Right lobe of liver (tissue), 6 donors: Measurements from ENCODE around the gene TRAPPC3L. TPM values are rescaled to one million over a fixed set of nuclear protein-coding genes. Genes with fewer than 3 reads are reported as not detected.

ENCODE experiments used
- ATAC-seq, 4 donors: fragments of 200-7000 bp; cut with Tn5 transposase; one replicate each; pipeline ENCODE4 v1.9.1; 2020; ENCODE audit warnings: mild to moderate bottlenecking in 4 of 4, moderate library complexity in 4 of 4
- DNase-seq, 3 donors: peaks; one replicate each; pipeline ENCODE4 v3.0.0-alpha.2; 2020
- H3K27ac ChIP-seq, 3 donors: fragments of 200-600 bp; one replicate each; pipeline ENCODE4 v1.8.0; 2022
- H3K27me3 ChIP-seq, 2 donors: fragments of 200-600 bp; one replicate each; pipeline ENCODE4 v1.8.0; 2022
- H3K36me3 ChIP-seq, 4 donors: fragments of 200-600 bp; sonication (generic) in 1 of 4; one replicate each; pipeline versions ENCODE4 v1.5.1 to v1.8.0; 2017 to 2022; ENCODE audit warnings: control low read depth in 1 of 4
- H3K4me1 ChIP-seq, 4 donors: fragments of 200-600 bp; sonication (generic) in 1 of 4; one replicate each; pipeline versions ENCODE4 v1.5.1 to v1.8.0; 2017 to 2022; ENCODE audit warnings: control low read depth in 1 of 4
- H3K4me3 ChIP-seq, 3 donors: fragments of 200-600 bp; one replicate each; pipeline ENCODE4 v1.8.0; 2022
- H3K9me3 ChIP-seq, 4 donors: fragments of 200-600 bp; sonication (generic) in 1 of 4; one replicate each; pipeline versions ENCODE4 v1.5.1 to v1.8.0; 2017 to 2022; ENCODE audit warnings: control low read depth in 1 of 4
- POLR2A ChIP-seq: fragments of 450-650 bp; IDR thresholded peaks from one replicate; pipeline ENCODE4 v1.6.1; 2017; ENCODE audit warnings: antibody characterized with exemption, mild to moderate bottlenecking
- WGBS: methylation state at CpG from one replicate; pipeline ENCODE4 v1.1.6; 2018; ENCODE audit warnings: low coverage, low lambda C conversion rate; ENCODE audit not compliant: insufficient coverage; ENCODE audit errors: missing lambda C conversion rate; 5-methylcytosine and 5-hydroxymethylcytosine counted together
- intact Hi-C, 2 donors: fragments of 100-400 bp; cut with DNase I; formaldehyde crosslinking; loops; one replicate each; pipeline versions ENCODE4 v1.11.2 to v1.14.1; 2022
- total RNA-seq, 6 experiments: library from RNA; depleted of rRNA in 2 of 6; stranded (reverse); fragments of >200 nt in 2 of 6; fragmentation: NEBNext Ultra II Directional in 3 of 6; extraction: Animal tissue kit (Norgen Biotek cat#: 25700) in 3 of 6; gene quantifications; one replicate each; pipeline versions ENCODE4 v1.1.0 to v1.2.4, GENCODE V29; 2016 to 2023
- TF ChIP-seq, protein P1 (sequence below), 4 donors: fragments of 200-600 bp in 3 of 4; fragments of 450-650 bp in 1 of 4; IDR thresholded peaks; one replicate each; pipeline versions ENCODE4 v1.5.1 to v1.8.0; 2016 to 2022; ENCODE audit warnings: antibody characterized with exemption in 4 of 4, mild to moderate bottlenecking in 2 of 4
- donor health status: DM: no; HTN: yes; CAD: no.
- donor health status: DM: no; HTN: no; CAD: no.
- donor health status: DM: no; HTN: no; CAD: no.
- donor health status: DM: no; HTN: yes; CAD: no.
- donor health status: DM: no; HTN: yes; CAD: no.

Gene TRAPPC3L
- total RNA-seq, 6 experiments from 2014 or later, result 0.12 to 0.17 TPM; not detected in 4

DNA sequence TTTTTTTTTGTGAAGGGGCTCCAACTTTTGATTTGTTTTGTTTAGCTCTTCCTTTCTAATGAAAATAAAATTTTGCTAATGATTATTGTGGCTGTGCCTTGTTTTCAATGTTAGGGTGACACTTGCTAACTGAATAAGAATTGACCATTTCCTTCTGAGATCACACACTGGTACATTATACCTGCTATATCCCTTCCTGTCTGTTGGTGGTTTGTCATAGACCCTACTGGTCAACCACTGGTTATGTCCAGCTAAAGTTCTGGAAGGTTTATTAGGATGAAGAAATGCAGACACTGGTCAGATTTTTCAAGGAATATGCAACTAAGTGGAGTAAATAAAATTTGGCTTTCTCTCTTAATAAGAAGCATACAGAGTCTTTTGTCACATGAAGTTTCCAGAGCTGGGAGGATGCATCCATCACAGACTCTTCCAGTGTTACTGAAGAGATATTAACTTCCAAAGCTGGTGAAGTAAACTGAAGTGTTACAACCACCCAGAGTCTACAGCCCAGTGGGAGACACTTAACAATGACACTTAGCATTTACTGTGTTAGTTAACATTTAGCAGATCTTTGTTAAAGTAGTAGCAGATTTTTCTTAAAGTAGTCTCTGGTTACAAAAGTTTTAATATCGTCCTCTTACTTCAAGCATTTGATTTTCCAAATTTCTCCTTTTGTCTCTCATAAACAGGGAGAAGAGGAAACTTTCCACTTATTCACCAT is 53.7 kb downstream of the TRAPPC3L start:
- H3K9me3 ChIP-seq, result no peaks in the 10 kb centered on the region
- TF ChIP-seq POLR2A, result no peak
- TF ChIP-seq, protein P1, sequence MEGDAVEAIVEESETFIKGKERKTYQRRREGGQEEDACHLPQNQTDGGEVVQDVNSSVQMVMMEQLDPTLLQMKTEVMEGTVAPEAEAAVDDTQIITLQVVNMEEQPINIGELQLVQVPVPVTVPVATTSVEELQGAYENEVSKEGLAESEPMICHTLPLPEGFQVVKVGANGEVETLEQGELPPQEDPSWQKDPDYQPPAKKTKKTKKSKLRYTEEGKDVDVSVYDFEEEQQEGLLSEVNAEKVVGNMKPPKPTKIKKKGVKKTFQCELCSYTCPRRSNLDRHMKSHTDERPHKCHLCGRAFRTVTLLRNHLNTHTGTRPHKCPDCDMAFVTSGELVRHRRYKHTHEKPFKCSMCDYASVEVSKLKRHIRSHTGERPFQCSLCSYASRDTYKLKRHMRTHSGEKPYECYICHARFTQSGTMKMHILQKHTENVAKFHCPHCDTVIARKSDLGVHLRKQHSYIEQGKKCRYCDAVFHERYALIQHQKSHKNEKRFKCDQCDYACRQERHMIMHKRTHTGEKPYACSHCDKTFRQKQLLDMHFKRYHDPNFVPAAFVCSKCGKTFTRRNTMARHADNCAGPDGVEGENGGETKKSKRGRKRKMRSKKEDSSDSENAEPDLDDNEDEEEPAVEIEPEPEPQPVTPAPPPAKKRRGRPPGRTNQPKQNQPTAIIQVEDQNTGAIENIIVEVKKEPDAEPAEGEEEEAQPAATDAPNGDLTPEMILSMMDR (IDR thresholded peaks at IDR 0.05), result no peak
- no peak overlapping the region for H3K27ac ChIP-seq
- no peak overlapping the region for H3K4me3 ChIP-seq
- no peaks in the 10 kb centered on the region for H3K36me3 ChIP-seq
- H3K27me3 ChIP-seq, result no peaks in the 10 kb centered on the region
- no peak for ATAC-seq
- intact Hi-C loops, result no loop called here
- no peaks in the 10 kb centered on the region for H3K4me1 ChIP-seq
- WGBS, result 53% methylated on average over 1 of the region's 1 CpG
- DNase-seq, result no peak

DNA sequence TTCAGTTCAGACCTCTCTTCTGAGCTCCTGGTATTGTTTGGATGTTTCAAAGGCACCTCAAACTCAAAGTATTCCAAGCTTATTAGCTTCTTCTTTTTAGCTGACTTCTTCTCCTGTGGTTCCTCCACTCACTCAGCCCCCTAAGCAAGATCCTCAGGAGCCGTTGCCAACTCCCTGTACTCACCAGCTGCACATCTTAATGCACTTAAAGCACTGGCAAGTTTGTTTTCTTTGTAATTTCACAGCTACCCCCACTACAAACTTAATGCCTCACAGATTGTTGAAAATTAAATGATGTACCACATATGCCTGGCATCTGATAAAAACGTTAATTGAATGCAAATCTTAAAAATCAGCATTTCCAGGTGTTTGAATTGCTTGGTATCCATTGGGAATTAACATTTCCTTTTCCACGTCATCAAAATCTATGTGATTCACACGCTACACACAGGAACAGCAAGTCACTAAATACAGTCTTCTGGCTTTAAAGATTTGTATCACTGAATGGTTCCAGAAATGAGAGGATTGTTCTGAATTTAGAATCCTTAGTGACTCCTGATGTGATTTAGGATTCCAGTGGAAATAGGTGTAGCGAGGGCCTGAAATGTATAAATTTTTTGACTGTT is 59.8 kb downstream of the TRAPPC3L start:
- TF ChIP-seq, protein P1 (IDR thresholded peaks at IDR 0.05), result no peak
- TF ChIP-seq POLR2A, result no peak
- Histone ChIP-seq H3K27ac (no peak overlapping the region), H3K4me3 (no peak overlapping the region), H3K9me3 (no peaks in the 10 kb centered on the region), H3K27me3 (no peaks in the 10 kb centered on the region), H3K4me1 (no peaks in the 10 kb centered on the region), H3K36me3 (no peaks in the 10 kb centered on the region)
- DNase-seq, result no peak
- intact Hi-C loops, result no loop called here
- 71% methylated on average over 5 of the region's 5 CpGs for WGBS
- ATAC-seq, result no peak

DNA sequence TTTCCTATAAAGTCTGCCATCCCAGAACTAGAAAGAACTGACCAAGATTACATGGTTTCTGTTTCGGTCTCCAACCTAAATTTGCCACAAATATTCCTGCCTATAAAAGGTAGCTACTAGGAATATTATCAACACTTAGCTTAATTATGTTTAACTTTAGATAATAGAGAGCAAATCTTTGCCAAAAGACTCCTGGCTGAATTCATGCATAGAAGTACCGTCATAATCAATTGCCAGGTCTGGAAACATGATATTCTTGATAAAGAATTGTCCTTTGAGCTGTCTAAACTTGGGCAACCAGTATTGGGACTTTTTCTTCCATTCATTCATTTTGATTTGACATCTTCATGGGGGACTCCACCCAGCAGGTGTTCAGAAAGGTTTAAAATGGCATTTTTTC is 61.9 kb downstream of the TRAPPC3L start:
- H3K4me3 ChIP-seq, result no peak overlapping the region
- intact Hi-C loops, result no loop called here
- no peaks in the 10 kb centered on the region for H3K9me3 ChIP-seq
- no peak for ATAC-seq
- H3K4me1 ChIP-seq, result no peaks in the 10 kb centered on the region
- no peaks in the 10 kb centered on the region for H3K27me3 ChIP-seq
- TF ChIP-seq, protein P1 (IDR thresholded peaks at IDR 0.05), result no peak
- no peak for TF ChIP-seq POLR2A
- H3K27ac ChIP-seq, result no peak overlapping the region
- no peak for DNase-seq
- 58% methylated on average over 2 of the region's 2 CpGs for WGBS
- no peaks in the 10 kb centered on the region for H3K36me3 ChIP-seq

DNA sequence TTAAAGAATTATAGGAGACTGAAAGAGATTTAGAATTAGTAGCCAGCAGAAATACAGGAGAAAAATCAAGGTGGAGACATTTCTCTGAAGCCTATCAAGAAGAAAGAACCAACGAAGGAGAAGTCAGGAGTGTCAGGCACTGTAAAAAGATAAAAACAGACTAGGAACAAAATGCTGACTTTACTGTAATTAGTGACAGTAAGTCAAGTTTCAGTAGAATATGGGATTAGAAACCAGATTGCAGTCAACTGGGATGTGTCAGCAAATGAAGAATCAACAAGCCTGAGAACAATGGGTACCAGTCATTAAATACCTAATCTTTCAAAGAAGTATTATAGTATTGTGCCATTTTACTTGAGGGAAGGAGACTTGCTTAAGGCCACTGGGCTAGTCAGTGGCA is 62.7 kb downstream of the TRAPPC3L start:
- intact Hi-C loops, result no loop called here
- Histone ChIP-seq H3K9me3 (no peaks in the 10 kb centered on the region), H3K4me3 (no peak overlapping the region), H3K36me3 (no peaks in the 10 kb centered on the region), H3K27me3 (no peaks in the 10 kb centered on the region), H3K4me1 (no peaks in the 10 kb centered on the region), H3K27ac (no peak overlapping the region)
- TF ChIP-seq POLR2A, result no peak
- TF ChIP-seq, protein P1 (IDR thresholded peaks at IDR 0.05), result no peak
- DNase-seq (no peak), ATAC-seq (no peak)
- 67% methylated on average over 1 of the region's 1 CpG for WGBS
